Glomerular endothelial cell (primary cell): ENCODE results near the gene TBC1D14. TPM values are rescaled to one million over a fixed set of nuclear protein-coding genes. Genes with fewer than 3 reads are reported as not detected.

Source experiments
- DNase-seq: peaks from one replicate; pipeline ENCODE4 v3.0.0-alpha.2; 2011; ENCODE audit warnings: low read depth, low spot score; ENCODE audit errors: extremely low read depth
- total RNA-seq: library from RNA; depleted of rRNA; stranded (reverse); fragments of >200 nt; gene quantifications from 2 replicates; pipeline ENCODE4 v1.2.3, GENCODE V29; 2015

The TBC1D14 gene
- total RNA-seq, 1 donor from 2014 or later = 22.0 TPM

- no peak for DNase-seq
These were observed 34.9 kb downstream of the TBC1D14 start for GRCh38 chr4:6944301-6945051.

GRCh38 chr4:6945052-6945409 lies 35.4 kb downstream of the TBC1D14 start:
- DNase-seq = no peak

- DNase-seq = no peak
These were observed 36.9 kb downstream of the TBC1D14 start for GRCh38 chr4:6946497-6946896.

- no peak for DNase-seq
These were observed 38.5 kb downstream of the TBC1D14 start for GRCh38 chr4:6948134-6948460.

GRCh38 chr4:6951880-6952381 lies 42.3 kb downstream of the TBC1D14 start:
- no peak for DNase-seq

- DNase-seq = no peak
These were observed 44.2 kb downstream of the TBC1D14 start for GRCh38 chr4:6953751-6954380.

GRCh38 chr4:6955261-6955911 lies 45.8 kb downstream of the TBC1D14 start:
- no peak for DNase-seq

- DNase-seq = no peak
These were observed 46.4 kb downstream of the TBC1D14 start for GRCh38 chr4:6956087-6956433.

GRCh38 chr4:6956434-6957147 lies 47.0 kb downstream of the TBC1D14 start:
- DNase-seq = no peak

- no peak for DNase-seq
These were observed 47.5 kb downstream of the TBC1D14 start for GRCh38 chr4:6957148-6957520.

- DNase-seq = no peak
These were observed 48.4 kb downstream of the TBC1D14 start for GRCh38 chr4:6957994-6958393.

GRCh38 chr4:6959261-6959660 lies 49.6 kb downstream of the TBC1D14 start:
- no peak for DNase-seq

- no peak for DNase-seq
These were observed 50.5 kb downstream of the TBC1D14 start for GRCh38 chr4:6960154-6960553.

GRCh38 chr4:6960628-6961412 lies 51.2 kb downstream of the TBC1D14 start:
- DNase-seq = no peak

- no peak for DNase-seq
These were observed 52.0 kb downstream of the TBC1D14 start for GRCh38 chr4:6961496-6962210.

- no peak for DNase-seq
These were observed 52.8 kb downstream of the TBC1D14 start for GRCh38 chr4:6962211-6963041.

- no peak for DNase-seq
These were observed 53.5 kb downstream of the TBC1D14 start for GRCh38 chr4:6963139-6963611.

- no peak for DNase-seq
These were observed 55.2 kb downstream of the TBC1D14 start for GRCh38 chr4:6964858-6965257.

GRCh38 chr4:6965329-6965728 lies 55.7 kb downstream of the TBC1D14 start:
- DNase-seq = no peak
